HG03060 (cell line): ENCODE data around the gene ZBTB1.

Experiments
- ATAC-seq: cut with Tn5 transposase; IDR thresholded peaks from one replicate; pipeline ENCODE4 v1.9.1; 2021; ENCODE audit warnings: low read depth, moderate number of reproducible peaks; ENCODE audit not compliant: unreplicated experiment

Gene ZBTB1

GRCh38 chr14:64504310-64504896, at the start of gene ZBTB1:
Gene ZBTB1, plus strand, starts transcription at chr14:64504770. Its CDS starts 16,735 bp downstream, at chr14:64521505.
- ATAC-seq, result no peak

GRCh38 chr14:64459405-64460136, 45.0 kb upstream of the ZBTB1 start:
- ATAC-seq, result no peak

GRCh38 chr14:64461221-64461620, 43.3 kb upstream of the ZBTB1 start:
- ATAC-seq, result no peak

- ATAC-seq, result no peak
Observed at GRCh38 chr14:64463195-64463594, 41.4 kb upstream of the ZBTB1 start.

- ATAC-seq, result no peak
Observed at GRCh38 chr14:64463873-64464272, 40.7 kb upstream of the ZBTB1 start.

GRCh38 chr14:64464651-64465050, 39.9 kb upstream of the ZBTB1 start:
- ATAC-seq, result no peak

GRCh38 chr14:64465191-64465822, 39.3 kb upstream of the ZBTB1 start, which contains the start of gene AKAP5:
Gene AKAP5, plus strand, starts transcription at chr14:64465499. Its CDS starts 2,896 bp downstream, at chr14:64468395.
- no peak for ATAC-seq

GRCh38 chr14:64465831-64466554, 38.6 kb upstream of the ZBTB1 start:
- no peak for ATAC-seq

GRCh38 chr14:64467101-64467500, 37.5 kb upstream of the ZBTB1 start:
- ATAC-seq, result no peak

GRCh38 chr14:64467566-64467965, 37.0 kb upstream of the ZBTB1 start:
- ATAC-seq, result no peak

- no peak for ATAC-seq
Observed at GRCh38 chr14:64468451-64468850, 36.1 kb upstream of the ZBTB1 start.

GRCh38 chr14:64474041-64474440, 30.5 kb upstream of the ZBTB1 start:
- ATAC-seq, result no peak

- ATAC-seq, result no peak
Observed at GRCh38 chr14:64474698-64475097, 29.9 kb upstream of the ZBTB1 start.

- no peak for ATAC-seq
Observed at GRCh38 chr14:64475585-64476273, 28.8 kb upstream of the ZBTB1 start.

GRCh38 chr14:64476438-64476837, 28.1 kb upstream of the ZBTB1 start:
- no peak for ATAC-seq

- no peak for ATAC-seq
Observed at GRCh38 chr14:64478634-64479250, 25.8 kb upstream of the ZBTB1 start.

- no peak for ATAC-seq
Observed at GRCh38 chr14:64488590-64489099, 15.9 kb upstream of the ZBTB1 start.

GRCh38 chr14:64491637-64492036, 12.9 kb upstream of the ZBTB1 start:
- no peak for ATAC-seq

GRCh38 chr14:64493455-64493854, 11.1 kb upstream of the ZBTB1 start:
- ATAC-seq, result no peak

- ATAC-seq, result no peak
Observed at GRCh38 chr14:64495252-64495651, 9.3 kb upstream of the ZBTB1 start.
